HepG2 (cell line): ENCODE data around the gene SETD1A. TPM values are rescaled to one million over a fixed set of nuclear protein-coding genes. Genes with fewer than 3 reads are reported as not detected.
A peak's percentile ranks its signal among the peaks of the same experiment; 100 is the strongest.

Source experiments
- MYC ChIP-seq: sonication (generic); formaldehyde crosslinking; IDR thresholded peaks from 2 replicates; pipeline ENCODE4 v1.9.0; 2021; ENCODE audit warnings: missing genetic modification reagents, borderline replicate concordance
- NFE2L1 ChIP-seq: sonication (generic); formaldehyde crosslinking; IDR thresholded peaks from 2 replicates; pipeline ENCODE4 v1.4.0; 2020; ENCODE audit warnings: missing genetic modification reagents, mild to moderate bottlenecking, borderline replicate concordance
- SKI ChIP-seq: fragments of 450-650 bp; IDR thresholded peaks from one replicate; pipeline ENCODE4 v1.6.1; 2018; ENCODE audit warnings: mild to moderate bottlenecking; ENCODE audit not compliant: partially characterized antibody
- SRY ChIP-seq: sonication (generic); formaldehyde crosslinking; IDR thresholded peaks from 2 replicates; pipeline ENCODE4 v1.8.0; 2022; ENCODE audit warnings: mild to moderate bottlenecking, missing genetic modification reagents
- TAF1 ChIP-seq: sonication (generic); formaldehyde crosslinking; IDR thresholded peaks from 2 replicates; pipeline ENCODE4 v1.4.0; 2020; ENCODE audit warnings: missing genetic modification reagents
- ZKSCAN8 ChIP-seq: IDR thresholded peaks from 2 replicates; pipeline ENCODE4 v1.6.1; 2016; ENCODE audit warnings: borderline replicate concordance, missing genetic modification reagents, missing compliant biosample characterization
- ZNF747 ChIP-seq: sonication (generic); formaldehyde crosslinking; IDR thresholded peaks from 2 replicates; pipeline ENCODE4 v1.8.1; 2023; ENCODE audit warnings: missing genetic modification reagents, mild to moderate bottlenecking, borderline replicate concordance
- polyA plus RNA-seq, 8 experiments: library from polyadenylated mRNA; depleted of rRNA in 3 of 8; stranded (reverse) in 7 of 8; unstranded in 1 of 8; fragments of >200 nt; fragmentation: Illumina TruSeq in 4 of 8; extraction: Trizol in 4 of 8; gene quantifications; 2 replicates each; pipeline versions ENCODE4 v1.2.1 to v1.2.3, GENCODE V29; 2011 to 2016; ENCODE audit warnings: low read depth in 4 of 8, missing spikeins in 1 of 8, mixed read lengths in 1 of 8; ENCODE audit not compliant: insufficient read depth in 1 of 8
- total RNA-seq, 5 experiments: library from RNA; depleted of rRNA; stranded (reverse); fragments of >200 nt; fragmentation: Illumina TruSeq; extraction: Trizol; gene quantifications; 2 replicates each; pipeline ENCODE4 v1.2.3, GENCODE V29; 2016; ENCODE audit warnings: low read depth in 1 of 5
- TF ChIP-seq, protein P1 (sequence below): sonication (generic); formaldehyde crosslinking; IDR thresholded peaks from 2 replicates; pipeline ENCODE4 v1.5.0; 2020; ENCODE audit warnings: mild to moderate bottlenecking, missing genetic modification reagents, borderline replicate concordance
- TF ChIP-seq, protein P2 (sequence below): sonication (generic); formaldehyde crosslinking; IDR thresholded peaks from 2 replicates; pipeline ENCODE4 v1.4.0; 2020; ENCODE audit warnings: missing genetic modification reagents
- TF ChIP-seq, protein P3 (sequence below): sonication (generic); formaldehyde crosslinking; IDR thresholded peaks from 2 replicates; pipeline ENCODE4 v1.4.0; 2020; ENCODE audit warnings: missing genetic modification reagents
- TF ChIP-seq, protein P4 (sequence below): sonication (generic); formaldehyde crosslinking; IDR thresholded peaks from 2 replicates; pipeline ENCODE4 v1.4.0; 2020; ENCODE audit warnings: missing genetic modification reagents
- TF ChIP-seq, protein P5 (sequence below): sonication (generic); formaldehyde crosslinking; IDR thresholded peaks from 2 replicates; pipeline ENCODE4 v1.4.0; 2020; ENCODE audit warnings: missing genetic modification reagents, borderline replicate concordance

Gene SETD1A
- total and polyA plus RNA-seq, 2 of the 13 experiments (the other 11 are each of a cell fraction or from before 2014, with no cell fraction given) = 3.8 to 5.6 TPM

DNA sequence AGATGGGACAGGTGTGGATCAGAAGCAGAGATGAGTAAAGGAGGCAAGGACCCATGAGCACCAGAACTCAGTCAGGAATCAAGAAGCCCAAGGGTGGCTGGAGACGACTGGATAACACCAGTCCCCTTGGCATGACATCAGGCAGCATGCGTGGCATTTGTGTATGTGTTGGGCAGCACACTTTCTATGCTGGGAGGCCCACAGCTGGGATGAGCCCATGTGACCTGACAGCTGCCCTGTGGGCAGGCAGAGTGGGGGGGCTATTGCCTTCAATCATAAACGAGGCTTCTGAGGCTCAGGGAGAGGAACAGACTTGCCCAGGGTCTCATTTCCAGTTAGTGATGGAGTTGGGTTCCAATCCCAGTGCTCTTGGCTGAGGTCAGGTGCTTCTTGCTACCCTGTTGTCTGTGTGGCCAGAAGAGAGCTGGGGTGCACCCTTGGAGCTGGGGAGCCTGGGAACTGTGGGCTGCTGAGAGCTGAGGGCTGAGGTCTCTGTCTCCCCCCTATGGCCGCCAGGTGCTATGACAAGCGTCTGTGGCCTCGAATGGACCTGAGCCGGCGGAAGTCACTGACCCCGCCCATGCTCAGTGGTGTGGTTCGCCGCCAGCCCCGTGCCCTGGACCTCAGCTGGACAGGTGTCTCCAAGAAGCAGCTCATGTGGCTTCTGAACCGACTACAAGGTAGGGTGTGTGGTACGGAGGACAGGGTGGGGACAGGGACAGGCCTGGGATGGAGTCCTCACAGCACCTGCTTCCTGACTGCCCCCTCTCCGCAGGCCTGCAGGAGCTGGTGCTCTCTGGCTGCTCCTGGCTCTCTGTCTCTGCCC, 15.7 kb upstream of the SETD1A start (continued):
- TF ChIP-seq, protein P1, sequence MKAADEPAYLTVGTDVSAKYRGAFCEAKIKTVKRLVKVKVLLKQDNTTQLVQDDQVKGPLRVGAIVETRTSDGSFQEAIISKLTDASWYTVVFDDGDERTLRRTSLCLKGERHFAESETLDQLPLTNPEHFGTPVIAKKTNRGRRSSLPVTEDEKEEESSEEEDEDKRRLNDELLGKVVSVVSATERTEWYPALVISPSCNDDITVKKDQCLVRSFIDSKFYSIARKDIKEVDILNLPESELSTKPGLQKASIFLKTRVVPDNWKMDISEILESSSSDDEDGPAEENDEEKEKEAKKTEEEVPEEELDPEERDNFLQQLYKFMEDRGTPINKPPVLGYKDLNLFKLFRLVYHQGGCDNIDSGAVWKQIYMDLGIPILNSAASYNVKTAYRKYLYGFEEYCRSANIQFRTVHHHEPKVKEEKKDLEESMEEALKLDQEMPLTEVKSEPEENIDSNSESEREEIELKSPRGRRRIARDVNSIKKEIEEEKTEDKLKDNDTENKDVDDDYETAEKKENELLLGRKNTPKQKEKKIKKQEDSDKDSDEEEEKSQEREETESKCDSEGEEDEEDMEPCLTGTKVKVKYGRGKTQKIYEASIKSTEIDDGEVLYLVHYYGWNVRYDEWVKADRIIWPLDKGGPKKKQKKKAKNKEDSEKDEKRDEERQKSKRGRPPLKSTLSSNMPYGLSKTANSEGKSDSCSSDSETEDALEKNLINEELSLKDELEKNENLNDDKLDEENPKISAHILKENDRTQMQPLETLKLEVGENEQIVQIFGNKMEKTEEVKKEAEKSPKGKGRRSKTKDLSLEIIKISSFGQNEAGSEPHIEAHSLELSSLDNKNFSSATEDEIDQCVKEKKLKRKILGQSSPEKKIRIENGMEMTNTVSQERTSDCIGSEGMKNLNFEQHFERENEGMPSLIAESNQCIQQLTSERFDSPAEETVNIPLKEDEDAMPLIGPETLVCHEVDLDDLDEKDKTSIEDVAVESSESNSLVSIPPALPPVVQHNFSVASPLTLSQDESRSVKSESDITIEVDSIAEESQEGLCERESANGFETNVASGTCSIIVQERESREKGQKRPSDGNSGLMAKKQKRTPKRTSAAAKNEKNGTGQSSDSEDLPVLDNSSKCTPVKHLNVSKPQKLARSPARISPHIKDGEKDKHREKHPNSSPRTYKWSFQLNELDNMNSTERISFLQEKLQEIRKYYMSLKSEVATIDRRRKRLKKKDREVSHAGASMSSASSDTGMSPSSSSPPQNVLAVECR (CRISPR knock-in tag) = peak; percentile 79; the same call in 1 of the 2 replicates
- peak; percentile 46; the same call in 1 of the 2 replicates for TF ChIP-seq TAF1 (CRISPR knock-in tag)
- TF ChIP-seq, protein P2, sequence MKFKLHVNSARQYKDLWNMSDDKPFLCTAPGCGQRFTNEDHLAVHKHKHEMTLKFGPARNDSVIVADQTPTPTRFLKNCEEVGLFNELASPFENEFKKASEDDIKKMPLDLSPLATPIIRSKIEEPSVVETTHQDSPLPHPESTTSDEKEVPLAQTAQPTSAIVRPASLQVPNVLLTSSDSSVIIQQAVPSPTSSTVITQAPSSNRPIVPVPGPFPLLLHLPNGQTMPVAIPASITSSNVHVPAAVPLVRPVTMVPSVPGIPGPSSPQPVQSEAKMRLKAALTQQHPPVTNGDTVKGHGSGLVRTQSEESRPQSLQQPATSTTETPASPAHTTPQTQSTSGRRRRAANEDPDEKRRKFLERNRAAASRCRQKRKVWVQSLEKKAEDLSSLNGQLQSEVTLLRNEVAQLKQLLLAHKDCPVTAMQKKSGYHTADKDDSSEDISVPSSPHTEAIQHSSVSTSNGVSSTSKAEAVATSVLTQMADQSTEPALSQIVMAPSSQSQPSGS (CRISPR knock-in tag) = no peak
- TF ChIP-seq SRY = no peak
- TF ChIP-seq NFE2L1 (CRISPR knock-in tag) = no peak
- TF ChIP-seq, protein P3, sequence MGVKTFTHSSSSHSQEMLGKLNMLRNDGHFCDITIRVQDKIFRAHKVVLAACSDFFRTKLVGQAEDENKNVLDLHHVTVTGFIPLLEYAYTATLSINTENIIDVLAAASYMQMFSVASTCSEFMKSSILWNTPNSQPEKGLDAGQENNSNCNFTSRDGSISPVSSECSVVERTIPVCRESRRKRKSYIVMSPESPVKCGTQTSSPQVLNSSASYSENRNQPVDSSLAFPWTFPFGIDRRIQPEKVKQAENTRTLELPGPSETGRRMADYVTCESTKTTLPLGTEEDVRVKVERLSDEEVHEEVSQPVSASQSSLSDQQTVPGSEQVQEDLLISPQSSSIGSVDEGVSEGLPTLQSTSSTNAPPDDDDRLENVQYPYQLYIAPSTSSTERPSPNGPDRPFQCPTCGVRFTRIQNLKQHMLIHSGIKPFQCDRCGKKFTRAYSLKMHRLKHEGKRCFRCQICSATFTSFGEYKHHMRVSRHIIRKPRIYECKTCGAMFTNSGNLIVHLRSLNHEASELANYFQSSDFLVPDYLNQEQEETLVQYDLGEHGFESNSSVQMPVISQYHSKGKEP = no peak
- peak; percentile 22; the same call in 1 of the 2 replicates for TF ChIP-seq ZKSCAN8 (CRISPR knock-in tag)
- TF ChIP-seq, protein P4, sequence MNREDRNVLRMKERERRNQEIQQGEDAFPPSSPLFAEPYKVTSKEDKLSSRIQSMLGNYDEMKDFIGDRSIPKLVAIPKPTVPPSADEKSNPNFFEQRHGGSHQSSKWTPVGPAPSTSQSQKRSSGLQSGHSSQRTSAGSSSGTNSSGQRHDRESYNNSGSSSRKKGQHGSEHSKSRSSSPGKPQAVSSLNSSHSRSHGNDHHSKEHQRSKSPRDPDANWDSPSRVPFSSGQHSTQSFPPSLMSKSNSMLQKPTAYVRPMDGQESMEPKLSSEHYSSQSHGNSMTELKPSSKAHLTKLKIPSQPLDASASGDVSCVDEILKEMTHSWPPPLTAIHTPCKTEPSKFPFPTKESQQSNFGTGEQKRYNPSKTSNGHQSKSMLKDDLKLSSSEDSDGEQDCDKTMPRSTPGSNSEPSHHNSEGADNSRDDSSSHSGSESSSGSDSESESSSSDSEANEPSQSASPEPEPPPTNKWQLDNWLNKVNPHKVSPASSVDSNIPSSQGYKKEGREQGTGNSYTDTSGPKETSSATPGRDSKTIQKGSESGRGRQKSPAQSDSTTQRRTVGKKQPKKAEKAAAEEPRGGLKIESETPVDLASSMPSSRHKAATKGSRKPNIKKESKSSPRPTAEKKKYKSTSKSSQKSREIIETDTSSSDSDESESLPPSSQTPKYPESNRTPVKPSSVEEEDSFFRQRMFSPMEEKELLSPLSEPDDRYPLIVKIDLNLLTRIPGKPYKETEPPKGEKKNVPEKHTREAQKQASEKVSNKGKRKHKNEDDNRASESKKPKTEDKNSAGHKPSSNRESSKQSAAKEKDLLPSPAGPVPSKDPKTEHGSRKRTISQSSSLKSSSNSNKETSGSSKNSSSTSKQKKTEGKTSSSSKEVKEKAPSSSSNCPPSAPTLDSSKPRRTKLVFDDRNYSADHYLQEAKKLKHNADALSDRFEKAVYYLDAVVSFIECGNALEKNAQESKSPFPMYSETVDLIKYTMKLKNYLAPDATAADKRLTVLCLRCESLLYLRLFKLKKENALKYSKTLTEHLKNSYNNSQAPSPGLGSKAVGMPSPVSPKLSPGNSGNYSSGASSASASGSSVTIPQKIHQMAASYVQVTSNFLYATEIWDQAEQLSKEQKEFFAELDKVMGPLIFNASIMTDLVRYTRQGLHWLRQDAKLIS (CRISPR knock-in tag) = no peak
- TF ChIP-seq MYC = 0 out of 2 replicates have a peak, but pooled peaks have one; percentile 59
- TF ChIP-seq, protein P5, sequence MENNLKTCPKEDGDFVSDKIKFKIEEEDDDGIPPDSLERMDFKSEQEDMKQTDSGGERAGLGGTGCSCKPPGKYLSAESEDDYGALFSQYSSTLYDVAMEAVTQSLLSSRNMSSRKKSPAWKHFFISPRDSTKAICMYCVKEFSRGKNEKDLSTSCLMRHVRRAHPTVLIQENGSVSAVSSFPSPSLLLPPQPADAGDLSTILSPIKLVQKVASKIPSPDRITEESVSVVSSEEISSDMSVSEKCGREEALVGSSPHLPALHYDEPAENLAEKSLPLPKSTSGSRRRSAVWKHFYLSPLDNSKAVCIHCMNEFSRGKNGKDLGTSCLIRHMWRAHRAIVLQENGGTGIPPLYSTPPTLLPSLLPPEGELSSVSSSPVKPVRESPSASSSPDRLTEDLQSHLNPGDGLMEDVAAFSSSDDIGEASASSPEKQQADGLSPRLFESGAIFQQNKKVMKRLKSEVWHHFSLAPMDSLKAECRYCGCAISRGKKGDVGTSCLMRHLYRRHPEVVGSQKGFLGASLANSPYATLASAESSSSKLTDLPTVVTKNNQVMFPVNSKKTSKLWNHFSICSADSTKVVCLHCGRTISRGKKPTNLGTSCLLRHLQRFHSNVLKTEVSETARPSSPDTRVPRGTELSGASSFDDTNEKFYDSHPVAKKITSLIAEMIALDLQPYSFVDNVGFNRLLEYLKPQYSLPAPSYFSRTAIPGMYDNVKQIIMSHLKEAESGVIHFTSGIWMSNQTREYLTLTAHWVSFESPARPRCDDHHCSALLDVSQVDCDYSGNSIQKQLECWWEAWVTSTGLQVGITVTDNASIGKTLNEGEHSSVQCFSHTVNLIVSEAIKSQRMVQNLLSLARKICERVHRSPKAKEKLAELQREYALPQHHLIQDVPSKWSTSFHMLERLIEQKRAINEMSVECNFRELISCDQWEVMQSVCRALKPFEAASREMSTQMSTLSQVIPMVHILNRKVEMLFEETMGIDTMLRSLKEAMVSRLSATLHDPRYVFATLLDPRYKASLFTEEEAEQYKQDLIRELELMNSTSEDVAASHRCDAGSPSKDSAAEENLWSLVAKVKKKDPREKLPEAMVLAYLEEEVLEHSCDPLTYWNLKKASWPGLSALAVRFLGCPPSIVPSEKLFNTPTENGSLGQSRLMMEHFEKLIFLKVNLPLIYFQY (CRISPR knock-in tag) = no peak
- TF ChIP-seq SKI = peak; percentile 44
- 0 out of 2 replicates have a peak, but pooled peaks have one; percentile 30 for TF ChIP-seq ZNF747 (CRISPR knock-in tag)
